ENCODE data around the gene DBR1. TPM values are rescaled to one million over a fixed set of nuclear protein-coding genes. Genes with fewer than 3 reads are reported as not detected.

The DBR1 gene
- total and polyA plus RNA-seq, 2 experiments from 2014 or later = 9.7 to 17.2 TPM

DNA sequence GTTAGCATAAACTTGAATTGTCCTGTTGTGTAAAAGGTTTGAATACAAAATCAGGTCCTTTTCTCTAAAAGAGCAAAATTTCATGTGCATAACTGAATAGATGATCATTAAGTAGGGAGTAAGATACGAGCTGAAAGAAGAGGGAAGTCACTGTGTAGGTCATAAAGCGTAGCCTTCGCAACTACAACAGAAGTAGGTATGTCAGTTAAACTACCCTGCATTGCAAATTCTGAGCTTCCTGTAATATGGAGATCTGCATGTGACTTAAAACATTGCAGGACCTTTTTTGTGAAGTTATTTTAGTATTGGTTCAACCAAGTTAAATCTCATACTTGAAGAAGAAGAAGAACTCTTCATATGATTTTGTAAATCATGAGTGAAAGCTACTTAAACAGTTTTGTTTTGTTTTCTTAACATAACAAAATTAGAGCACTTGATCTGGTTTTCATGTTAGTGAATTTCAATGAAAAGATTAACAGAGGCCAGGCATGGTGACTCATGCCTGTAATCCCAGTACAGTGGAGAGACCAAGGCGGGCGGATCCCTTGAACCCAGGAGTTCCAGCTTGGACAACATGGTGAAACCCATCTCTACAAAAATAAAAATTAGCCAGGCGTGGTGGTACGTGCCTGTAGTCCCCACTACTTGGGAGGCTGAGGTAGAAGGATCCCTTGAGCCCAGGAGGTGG lies 38.8 kb upstream of the DBR1 start:
- peaks cover 22% of the 10 kb centered on the region for H3K4me1 ChIP-seq (ENCODE audit: insufficient read depth)
- Mint-ChIP-seq H3K36me3 (ENCODE audit: low read depth) (peaks cover 7% of the 10 kb centered on the region; the same call in 2 of the 3 replicates), H3K4me3 (no peak overlapping the region), H3K27me3 (ENCODE audit: insufficient read depth, low read depth, poor library complexity) (no peaks in the 10 kb centered on the region), H3K4me1 (peaks cover 30% of the 10 kb centered on the region), H3K27ac (peak overlapping the region; percentile 5; the same call in 1 of the 2 replicates), H3K9me3 (no peaks in the 10 kb centered on the region)
- no peak for DNase-seq (ENCODE audit: low spot score)
- H3K27ac ChIP-seq (ENCODE audit: low read depth) = no peak overlapping the region
- H3K4me3 ChIP-seq = no peak overlapping the region
- no peaks in the 10 kb centered on the region for H3F3A ChIP-seq (replicated peaks; ENCODE audit: low read depth)
- H3K27me3 ChIP-seq (ENCODE audit: insufficient read depth) = no peaks in the 10 kb centered on the region
- H3K79me2 ChIP-seq (replicated peaks; ENCODE audit: insufficient read depth) = peaks cover 95% of the 10 kb centered on the region
- no peak for ATAC-seq
- no peak overlapping the region for H2AFZ ChIP-seq
- H3K9me2 ChIP-seq (ENCODE audit: insufficient read depth) = no peaks in the 10 kb centered on the region
- no peaks in the 10 kb centered on the region; the same call in 1 of the 2 replicates for H3K36me3 ChIP-seq (ENCODE audit: insufficient read depth)
- H3K4me2 ChIP-seq = no peak overlapping the region
- H4K20me1 ChIP-seq (replicated peaks; ENCODE audit: insufficient read depth) = peaks cover 19% of the 10 kb centered on the region
- TF ChIP-seq, protein P1, sequence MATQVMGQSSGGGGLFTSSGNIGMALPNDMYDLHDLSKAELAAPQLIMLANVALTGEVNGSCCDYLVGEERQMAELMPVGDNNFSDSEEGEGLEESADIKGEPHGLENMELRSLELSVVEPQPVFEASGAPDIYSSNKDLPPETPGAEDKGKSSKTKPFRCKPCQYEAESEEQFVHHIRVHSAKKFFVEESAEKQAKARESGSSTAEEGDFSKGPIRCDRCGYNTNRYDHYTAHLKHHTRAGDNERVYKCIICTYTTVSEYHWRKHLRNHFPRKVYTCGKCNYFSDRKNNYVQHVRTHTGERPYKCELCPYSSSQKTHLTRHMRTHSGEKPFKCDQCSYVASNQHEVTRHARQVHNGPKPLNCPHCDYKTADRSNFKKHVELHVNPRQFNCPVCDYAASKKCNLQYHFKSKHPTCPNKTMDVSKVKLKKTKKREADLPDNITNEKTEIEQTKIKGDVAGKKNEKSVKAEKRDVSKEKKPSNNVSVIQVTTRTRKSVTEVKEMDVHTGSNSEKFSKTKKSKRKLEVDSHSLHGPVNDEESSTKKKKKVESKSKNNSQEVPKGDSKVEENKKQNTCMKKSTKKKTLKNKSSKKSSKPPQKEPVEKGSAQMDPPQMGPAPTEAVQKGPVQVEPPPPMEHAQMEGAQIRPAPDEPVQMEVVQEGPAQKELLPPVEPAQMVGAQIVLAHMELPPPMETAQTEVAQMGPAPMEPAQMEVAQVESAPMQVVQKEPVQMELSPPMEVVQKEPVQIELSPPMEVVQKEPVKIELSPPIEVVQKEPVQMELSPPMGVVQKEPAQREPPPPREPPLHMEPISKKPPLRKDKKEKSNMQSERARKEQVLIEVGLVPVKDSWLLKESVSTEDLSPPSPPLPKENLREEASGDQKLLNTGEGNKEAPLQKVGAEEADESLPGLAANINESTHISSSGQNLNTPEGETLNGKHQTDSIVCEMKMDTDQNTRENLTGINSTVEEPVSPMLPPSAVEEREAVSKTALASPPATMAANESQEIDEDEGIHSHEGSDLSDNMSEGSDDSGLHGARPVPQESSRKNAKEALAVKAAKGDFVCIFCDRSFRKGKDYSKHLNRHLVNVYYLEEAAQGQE (IDR thresholded peaks at IDR 0.05; ENCODE audit: unreplicated experiment) = no peak
- TF ChIP-seq POLR2AphosphoS5 (IDR thresholded peaks at IDR 0.05; ENCODE audit: low read depth) = no peak
- TF ChIP-seq STAT1 (IDR thresholded peaks at IDR 0.05; ENCODE audit: unreplicated experiment) = no peak
- TF ChIP-seq JUNB (IDR thresholded peaks at IDR 0.05; ENCODE audit: unreplicated experiment) = no peak
- TF ChIP-seq EZH2phosphoT487 (IDR thresholded peaks at IDR 0.05; ENCODE audit: unreplicated experiment) = no peak
- no peak for TF ChIP-seq ZNF331 (CRISPR knock-in tag; IDR thresholded peaks at IDR 0.05; ENCODE audit: low read depth)
- TF ChIP-seq, protein P2, sequence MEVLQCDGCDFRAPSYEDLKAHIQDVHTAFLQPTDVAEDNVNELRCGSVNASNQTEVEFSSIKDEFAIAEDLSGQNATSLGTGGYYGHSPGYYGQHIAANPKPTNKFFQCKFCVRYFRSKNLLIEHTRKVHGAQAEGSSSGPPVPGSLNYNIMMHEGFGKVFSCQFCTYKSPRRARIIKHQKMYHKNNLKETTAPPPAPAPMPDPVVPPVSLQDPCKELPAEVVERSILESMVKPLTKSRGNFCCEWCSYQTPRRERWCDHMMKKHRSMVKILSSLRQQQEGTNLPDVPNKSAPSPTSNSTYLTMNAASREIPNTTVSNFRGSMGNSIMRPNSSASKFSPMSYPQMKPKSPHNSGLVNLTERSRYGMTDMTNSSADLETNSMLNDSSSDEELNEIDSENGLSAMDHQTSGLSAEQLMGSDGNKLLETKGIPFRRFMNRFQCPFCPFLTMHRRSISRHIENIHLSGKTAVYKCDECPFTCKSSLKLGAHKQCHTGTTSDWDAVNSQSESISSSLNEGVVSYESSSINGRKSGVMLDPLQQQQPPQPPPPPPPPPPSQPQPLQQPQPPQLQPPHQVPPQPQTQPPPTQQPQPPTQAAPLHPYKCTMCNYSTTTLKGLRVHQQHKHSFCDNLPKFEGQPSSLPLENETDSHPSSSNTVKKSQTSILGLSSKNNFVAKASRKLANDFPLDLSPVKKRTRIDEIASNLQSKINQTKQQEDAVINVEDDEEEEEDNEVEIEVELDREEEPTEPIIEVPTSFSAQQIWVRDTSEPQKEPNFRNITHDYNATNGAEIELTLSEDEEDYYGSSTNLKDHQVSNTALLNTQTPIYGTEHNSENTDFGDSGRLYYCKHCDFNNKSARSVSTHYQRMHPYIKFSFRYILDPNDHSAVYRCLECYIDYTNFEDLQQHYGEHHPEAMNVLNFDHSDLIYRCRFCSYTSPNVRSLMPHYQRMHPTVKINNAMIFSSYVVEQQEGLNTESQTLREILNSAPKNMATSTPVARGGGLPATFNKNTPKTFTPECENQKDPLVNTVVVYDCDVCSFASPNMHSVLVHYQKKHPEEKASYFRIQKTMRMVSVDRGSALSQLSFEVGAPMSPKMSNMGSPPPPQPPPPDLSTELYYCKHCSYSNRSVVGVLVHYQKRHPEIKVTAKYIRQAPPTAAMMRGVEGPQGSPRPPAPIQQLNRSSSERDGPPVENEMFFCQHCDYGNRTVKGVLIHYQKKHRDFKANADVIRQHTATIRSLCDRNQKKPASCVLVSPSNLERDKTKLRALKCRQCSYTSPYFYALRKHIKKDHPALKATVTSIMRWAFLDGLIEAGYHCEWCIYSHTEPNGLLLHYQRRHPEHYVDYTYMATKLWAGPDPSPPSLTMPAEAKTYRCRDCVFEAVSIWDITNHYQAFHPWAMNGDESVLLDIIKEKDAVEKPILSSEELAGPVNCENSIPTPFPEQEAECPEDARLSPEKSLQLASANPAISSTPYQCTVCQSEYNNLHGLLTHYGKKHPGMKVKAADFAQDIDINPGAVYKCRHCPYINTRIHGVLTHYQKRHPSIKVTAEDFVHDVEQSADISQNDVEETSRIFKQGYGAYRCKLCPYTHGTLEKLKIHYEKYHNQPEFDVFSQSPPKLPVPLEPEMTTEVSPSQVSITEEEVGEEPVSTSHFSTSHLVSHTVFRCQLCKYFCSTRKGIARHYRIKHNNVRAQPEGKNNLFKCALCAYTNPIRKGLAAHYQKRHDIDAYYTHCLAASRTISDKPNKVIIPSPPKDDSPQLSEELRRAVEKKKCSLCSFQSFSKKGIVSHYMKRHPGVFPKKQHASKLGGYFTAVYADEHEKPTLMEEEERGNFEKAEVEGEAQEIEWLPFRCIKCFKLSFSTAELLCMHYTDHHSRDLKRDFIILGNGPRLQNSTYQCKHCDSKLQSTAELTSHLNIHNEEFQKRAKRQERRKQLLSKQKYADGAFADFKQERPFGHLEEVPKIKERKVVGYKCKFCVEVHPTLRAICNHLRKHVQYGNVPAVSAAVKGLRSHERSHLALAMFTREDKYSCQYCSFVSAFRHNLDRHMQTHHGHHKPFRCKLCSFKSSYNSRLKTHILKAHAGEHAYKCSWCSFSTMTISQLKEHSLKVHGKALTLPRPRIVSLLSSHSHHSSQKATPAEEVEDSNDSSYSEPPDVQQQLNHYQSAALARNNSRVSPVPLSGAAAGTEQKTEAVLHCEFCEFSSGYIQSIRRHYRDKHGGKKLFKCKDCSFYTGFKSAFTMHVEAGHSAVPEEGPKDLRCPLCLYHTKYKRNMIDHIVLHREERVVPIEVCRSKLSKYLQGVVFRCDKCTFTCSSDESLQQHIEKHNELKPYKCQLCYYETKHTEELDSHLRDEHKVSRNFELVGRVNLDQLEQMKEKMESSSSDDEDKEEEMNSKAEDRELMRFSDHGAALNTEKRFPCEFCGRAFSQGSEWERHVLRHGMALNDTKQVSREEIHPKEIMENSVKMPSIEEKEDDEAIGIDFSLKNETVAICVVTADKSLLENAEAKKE (CRISPR knock-in tag; IDR thresholded peaks at IDR 0.05) = no peak
- no peak for TF ChIP-seq ZNF114 (CRISPR knock-in tag; IDR thresholded peaks at IDR 0.05)
- TF ChIP-seq EZH2 (IDR thresholded peaks at IDR 0.05; ENCODE audit: low read depth, unreplicated experiment) = no peak
- TF ChIP-seq, protein P3, sequence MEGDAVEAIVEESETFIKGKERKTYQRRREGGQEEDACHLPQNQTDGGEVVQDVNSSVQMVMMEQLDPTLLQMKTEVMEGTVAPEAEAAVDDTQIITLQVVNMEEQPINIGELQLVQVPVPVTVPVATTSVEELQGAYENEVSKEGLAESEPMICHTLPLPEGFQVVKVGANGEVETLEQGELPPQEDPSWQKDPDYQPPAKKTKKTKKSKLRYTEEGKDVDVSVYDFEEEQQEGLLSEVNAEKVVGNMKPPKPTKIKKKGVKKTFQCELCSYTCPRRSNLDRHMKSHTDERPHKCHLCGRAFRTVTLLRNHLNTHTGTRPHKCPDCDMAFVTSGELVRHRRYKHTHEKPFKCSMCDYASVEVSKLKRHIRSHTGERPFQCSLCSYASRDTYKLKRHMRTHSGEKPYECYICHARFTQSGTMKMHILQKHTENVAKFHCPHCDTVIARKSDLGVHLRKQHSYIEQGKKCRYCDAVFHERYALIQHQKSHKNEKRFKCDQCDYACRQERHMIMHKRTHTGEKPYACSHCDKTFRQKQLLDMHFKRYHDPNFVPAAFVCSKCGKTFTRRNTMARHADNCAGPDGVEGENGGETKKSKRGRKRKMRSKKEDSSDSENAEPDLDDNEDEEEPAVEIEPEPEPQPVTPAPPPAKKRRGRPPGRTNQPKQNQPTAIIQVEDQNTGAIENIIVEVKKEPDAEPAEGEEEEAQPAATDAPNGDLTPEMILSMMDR (conservative IDR thresholded peaks at IDR 0.05; ENCODE audit: low read depth in 2 of 2) = no peak
- TF ChIP-seq NANOG (IDR thresholded peaks at IDR 0.05; ENCODE audit: borderline replicate concordance) = no peak
- TF ChIP-seq CREB1 (CRISPR knock-in tag; IDR thresholded peaks at IDR 0.05; ENCODE audit: low read depth) = no peak
- TF ChIP-seq, protein P4, sequence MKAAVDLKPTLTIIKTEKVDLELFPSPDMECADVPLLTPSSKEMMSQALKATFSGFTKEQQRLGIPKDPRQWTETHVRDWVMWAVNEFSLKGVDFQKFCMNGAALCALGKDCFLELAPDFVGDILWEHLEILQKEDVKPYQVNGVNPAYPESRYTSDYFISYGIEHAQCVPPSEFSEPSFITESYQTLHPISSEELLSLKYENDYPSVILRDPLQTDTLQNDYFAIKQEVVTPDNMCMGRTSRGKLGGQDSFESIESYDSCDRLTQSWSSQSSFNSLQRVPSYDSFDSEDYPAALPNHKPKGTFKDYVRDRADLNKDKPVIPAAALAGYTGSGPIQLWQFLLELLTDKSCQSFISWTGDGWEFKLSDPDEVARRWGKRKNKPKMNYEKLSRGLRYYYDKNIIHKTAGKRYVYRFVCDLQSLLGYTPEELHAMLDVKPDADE (IDR thresholded peaks at IDR 0.05) = no peak
